ENCODE results near the gene BPGM.

GRCh38 chr7:134667899-134668298, 21.2 kb downstream of the BPGM start:
- TF ChIP-seq, protein P1, sequence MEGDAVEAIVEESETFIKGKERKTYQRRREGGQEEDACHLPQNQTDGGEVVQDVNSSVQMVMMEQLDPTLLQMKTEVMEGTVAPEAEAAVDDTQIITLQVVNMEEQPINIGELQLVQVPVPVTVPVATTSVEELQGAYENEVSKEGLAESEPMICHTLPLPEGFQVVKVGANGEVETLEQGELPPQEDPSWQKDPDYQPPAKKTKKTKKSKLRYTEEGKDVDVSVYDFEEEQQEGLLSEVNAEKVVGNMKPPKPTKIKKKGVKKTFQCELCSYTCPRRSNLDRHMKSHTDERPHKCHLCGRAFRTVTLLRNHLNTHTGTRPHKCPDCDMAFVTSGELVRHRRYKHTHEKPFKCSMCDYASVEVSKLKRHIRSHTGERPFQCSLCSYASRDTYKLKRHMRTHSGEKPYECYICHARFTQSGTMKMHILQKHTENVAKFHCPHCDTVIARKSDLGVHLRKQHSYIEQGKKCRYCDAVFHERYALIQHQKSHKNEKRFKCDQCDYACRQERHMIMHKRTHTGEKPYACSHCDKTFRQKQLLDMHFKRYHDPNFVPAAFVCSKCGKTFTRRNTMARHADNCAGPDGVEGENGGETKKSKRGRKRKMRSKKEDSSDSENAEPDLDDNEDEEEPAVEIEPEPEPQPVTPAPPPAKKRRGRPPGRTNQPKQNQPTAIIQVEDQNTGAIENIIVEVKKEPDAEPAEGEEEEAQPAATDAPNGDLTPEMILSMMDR (IDR thresholded peaks at IDR 0.05) = no peak
- no peak for TF ChIP-seq POLR2A (IDR thresholded peaks at IDR 0.05)
